ENCODE measurements around the gene ATP2A1. TPM values are rescaled to one million over a fixed set of nuclear protein-coding genes. Genes with fewer than 3 reads are reported as not detected.

The ATP2A1 gene
- total and polyA plus RNA-seq, 2 of the 13 experiments (the other 11 are each of a cell fraction or from before 2014, with no cell fraction given), result 3.2 to 12.5 TPM

DNA sequence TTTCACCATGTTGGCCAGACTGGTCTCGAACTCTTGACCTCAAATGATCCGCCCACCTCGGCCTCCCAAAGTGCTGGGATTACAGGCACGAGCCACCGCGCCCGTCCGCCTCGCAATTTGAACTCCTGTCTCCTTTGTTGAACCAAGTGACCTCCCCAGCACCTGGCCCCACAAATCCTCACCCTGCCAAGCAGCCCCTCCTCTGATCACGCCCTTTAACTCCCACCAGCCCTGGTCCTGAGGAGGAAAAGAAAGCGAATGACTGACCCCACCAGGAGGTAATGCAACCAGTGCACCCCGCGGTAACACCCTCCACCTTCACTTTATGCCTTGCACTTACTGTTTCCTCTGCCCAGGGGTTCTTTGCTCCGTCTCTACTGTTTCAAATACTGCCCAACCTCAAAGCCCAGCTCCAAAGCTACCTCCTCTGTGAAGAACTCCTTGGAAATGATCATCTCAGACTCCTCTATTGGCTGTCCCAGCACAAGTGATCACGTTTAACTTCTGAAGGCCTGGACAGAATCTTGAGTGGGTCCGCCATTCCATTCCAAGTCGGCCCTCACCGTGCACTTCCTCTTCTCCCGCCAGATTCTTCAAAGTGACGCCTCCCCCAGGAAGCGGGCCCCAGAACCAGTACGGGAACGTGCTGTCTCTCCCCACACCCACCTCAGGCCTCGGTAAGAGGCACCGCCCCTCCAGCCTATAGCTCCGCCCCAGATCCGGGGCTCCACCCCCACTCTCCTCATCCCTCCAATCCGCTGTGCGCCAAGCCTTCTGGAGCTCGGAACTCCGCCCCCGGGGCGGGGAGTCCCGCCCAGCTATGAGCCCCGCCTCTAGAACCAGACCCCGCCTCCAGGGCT is 57.9 kb downstream of the ATP2A1 start:
- Histone ChIP-seq H3K4me3 (replicated peaks in 1 of 3; ENCODE audit: insufficient read depth in 1 of 3, low read depth in 2 of 3, low read length in 3 of 3) (peak overlapping the region; percentile 28 to 69 (median 40)), H3K36me3 (replicated peaks in 1 of 2; ENCODE audit: control insufficient read depth in 1 of 2, insufficient read depth in 2 of 2, low read length in 2 of 2) (no peaks in the 10 kb centered on the region), H3K9me3 (ENCODE audit: low read length) (no peaks in the 10 kb centered on the region), H3K27me3 (ENCODE audit: control insufficient read depth in 1 of 2, insufficient read depth in 2 of 2, low read length in 2 of 2) (no peaks in the 10 kb centered on the region), H3K79me2 (ENCODE audit: insufficient read depth, low read length) (no peaks in the 10 kb centered on the region), H3K4me1 (ENCODE audit: insufficient read depth, low read length) (peaks cover 63% of the 10 kb centered on the region), H3K4me2 (ENCODE audit: low read depth, low read length) (peak overlapping the region; percentile 73), H2AFZ (ENCODE audit: low read length) (peak overlapping the region; percentile 37), H3K27ac (ENCODE audit: extremely low read length, insufficient read depth, low read length) (peak overlapping the region; percentile 43), H3K9ac (ENCODE audit: insufficient read depth, low read depth, low read length) (peak overlapping the region; percentile 48), H4K20me1 (ENCODE audit: insufficient read depth, low read length) (no peaks in the 10 kb centered on the region)
- peak; percentile 93 for ATAC-seq
- 15% methylated on average over 36 of the region's 36 CpGs for WGBS (ENCODE audit: low lambda C conversion rate)
- TSS peak; percentile 55 for BruUV-seq (replicated peaks)
- intact Hi-C loops (cut with micrococcal nuclease; ENCODE audit: unreplicated experiment), result loop anchor here (2.0 to 5.0 kb wide), 2 partner anchors 13 to 114 kb away; partner anchors contain the start of gene ATXN2L
- ChIA-PET CTCF (ENCODE audit: low intra/inter-chr PET ratio, low total read pairs) (interaction anchor here (1.7 kb wide), 1 partner anchor 10 kb away, joined by 7 read pairs; no protein-coding TSS in a partner anchor), POLR2A (interaction anchor here (0.9 to 4.9 kb wide), 17 partner anchors 8 to 743 kb away, joined by 3 to 60 read pairs (median 6); partner anchors contain the start of genes ATXN2L, NFATC2IP, QPRT and RABEP2)
- in situ Hi-C loops (cut with HindIII; ENCODE audit: extremely low pct_ligation_motif_present, low pct_unique_long_range_greater_than_20kb), result loop anchor here (5.0 kb wide), 1 partner anchor 69 kb away; no protein-coding TSS in a partner anchor
- peak; percentile 79 for FAIRE-seq
- DNase-seq (ENCODE audit: low spot score), result peak; percentile 88
- no peak; the same call in 1 of the 2 replicates for TF ChIP-seq SPEN (CRISPR knock-in tag; IDR thresholded peaks at IDR 0.05; ENCODE audit: low read depth)
- TF ChIP-seq RARA (CRISPR knock-in tag; IDR thresholded peaks at IDR 0.05), result no peak
- TF ChIP-seq SRSF4 (IDR thresholded peaks at IDR 0.05; ENCODE audit: low read depth, low read length, poor library complexity, severe bottlenecking), result no peak
- TF ChIP-seq ZNF207 (IDR thresholded peaks at IDR 0.05; ENCODE audit: borderline replicate concordance), result no peak
- no peak for TF ChIP-seq MEIS2 (CRISPR knock-in tag; IDR thresholded peaks at IDR 0.05)
- TF ChIP-seq CHD4 (IDR thresholded peaks at IDR 0.05; ENCODE audit: borderline replicate concordance, low read length), result no peak
- no peak for TF ChIP-seq TBX3 (IDR thresholded peaks at IDR 0.05; ENCODE audit: borderline replicate concordance)
- TF ChIP-seq, protein P1, sequence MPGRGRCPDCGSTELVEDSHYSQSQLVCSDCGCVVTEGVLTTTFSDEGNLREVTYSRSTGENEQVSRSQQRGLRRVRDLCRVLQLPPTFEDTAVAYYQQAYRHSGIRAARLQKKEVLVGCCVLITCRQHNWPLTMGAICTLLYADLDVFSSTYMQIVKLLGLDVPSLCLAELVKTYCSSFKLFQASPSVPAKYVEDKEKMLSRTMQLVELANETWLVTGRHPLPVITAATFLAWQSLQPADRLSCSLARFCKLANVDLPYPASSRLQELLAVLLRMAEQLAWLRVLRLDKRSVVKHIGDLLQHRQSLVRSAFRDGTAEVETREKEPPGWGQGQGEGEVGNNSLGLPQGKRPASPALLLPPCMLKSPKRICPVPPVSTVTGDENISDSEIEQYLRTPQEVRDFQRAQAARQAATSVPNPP (CRISPR knock-in tag; IDR thresholded peaks at IDR 0.05), result no peak
- TF ChIP-seq ZEB1 (IDR thresholded peaks at IDR 0.05; ENCODE audit: insufficient replicate concordance, low read depth), result peak; percentile 42
- TF ChIP-seq, protein P2, sequence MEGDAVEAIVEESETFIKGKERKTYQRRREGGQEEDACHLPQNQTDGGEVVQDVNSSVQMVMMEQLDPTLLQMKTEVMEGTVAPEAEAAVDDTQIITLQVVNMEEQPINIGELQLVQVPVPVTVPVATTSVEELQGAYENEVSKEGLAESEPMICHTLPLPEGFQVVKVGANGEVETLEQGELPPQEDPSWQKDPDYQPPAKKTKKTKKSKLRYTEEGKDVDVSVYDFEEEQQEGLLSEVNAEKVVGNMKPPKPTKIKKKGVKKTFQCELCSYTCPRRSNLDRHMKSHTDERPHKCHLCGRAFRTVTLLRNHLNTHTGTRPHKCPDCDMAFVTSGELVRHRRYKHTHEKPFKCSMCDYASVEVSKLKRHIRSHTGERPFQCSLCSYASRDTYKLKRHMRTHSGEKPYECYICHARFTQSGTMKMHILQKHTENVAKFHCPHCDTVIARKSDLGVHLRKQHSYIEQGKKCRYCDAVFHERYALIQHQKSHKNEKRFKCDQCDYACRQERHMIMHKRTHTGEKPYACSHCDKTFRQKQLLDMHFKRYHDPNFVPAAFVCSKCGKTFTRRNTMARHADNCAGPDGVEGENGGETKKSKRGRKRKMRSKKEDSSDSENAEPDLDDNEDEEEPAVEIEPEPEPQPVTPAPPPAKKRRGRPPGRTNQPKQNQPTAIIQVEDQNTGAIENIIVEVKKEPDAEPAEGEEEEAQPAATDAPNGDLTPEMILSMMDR (CRISPR knock-in tag; IDR thresholded peaks at IDR 0.05), result peak; percentile 47
- TF ChIP-seq JUNB (CRISPR knock-in tag; IDR thresholded peaks at IDR 0.05; ENCODE audit: borderline replicate concordance), result peak; percentile 48; the same call in 1 of the 2 replicates
- no peak for TF ChIP-seq KDM5A (IDR thresholded peaks at IDR 0.05; ENCODE audit: borderline replicate concordance, low read length)
- TF ChIP-seq, protein P3, sequence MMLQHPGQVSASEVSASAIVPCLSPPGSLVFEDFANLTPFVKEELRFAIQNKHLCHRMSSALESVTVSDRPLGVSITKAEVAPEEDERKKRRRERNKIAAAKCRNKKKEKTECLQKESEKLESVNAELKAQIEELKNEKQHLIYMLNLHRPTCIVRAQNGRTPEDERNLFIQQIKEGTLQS (CRISPR knock-in tag; IDR thresholded peaks at IDR 0.05), result no peak
- no peak for TF ChIP-seq NFE2 (CRISPR knock-in tag; IDR thresholded peaks at IDR 0.05)
- peak; percentile 70 for TF ChIP-seq SP5 (CRISPR knock-in tag; IDR thresholded peaks at IDR 0.05; ENCODE audit: borderline replicate concordance, low read depth)
- TF ChIP-seq, protein P4, sequence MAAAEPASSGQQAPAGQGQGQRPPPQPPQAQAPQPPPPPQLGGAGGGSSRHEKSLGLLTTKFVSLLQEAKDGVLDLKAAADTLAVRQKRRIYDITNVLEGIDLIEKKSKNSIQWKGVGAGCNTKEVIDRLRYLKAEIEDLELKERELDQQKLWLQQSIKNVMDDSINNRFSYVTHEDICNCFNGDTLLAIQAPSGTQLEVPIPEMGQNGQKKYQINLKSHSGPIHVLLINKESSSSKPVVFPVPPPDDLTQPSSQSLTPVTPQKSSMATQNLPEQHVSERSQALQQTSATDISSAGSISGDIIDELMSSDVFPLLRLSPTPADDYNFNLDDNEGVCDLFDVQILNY (CRISPR knock-in tag; conservative IDR thresholded peaks at IDR 0.05), result 0 out of 2 replicates have a peak, but pooled peaks have one; percentile 56
- TF ChIP-seq NKX3-1 (CRISPR knock-in tag; IDR thresholded peaks at IDR 0.05), result no peak
- no peak for TF ChIP-seq ZKSCAN8 (CRISPR knock-in tag; IDR thresholded peaks at IDR 0.05; ENCODE audit: borderline replicate concordance)

Data from HepG2 (cell line).